HL-60 (cell line): Measurements from ENCODE around the gene METTL25B.

Source experiments
- DNase-seq, 2 experiments: peaks; one replicate each; pipeline ENCODE4 v3.0.0-alpha.2; 2010 to 2020; ENCODE audit warnings: low read depth in 1 of 2, low spot score in 1 of 2
- H3K27ac ChIP-seq: fragments of 250-450 bp; sonication (Bioruptor Pico); replicated peaks from 2 replicates; pipeline ENCODE4 v1.5.1; 2020; ENCODE audit warnings: mild to moderate bottlenecking, moderate library complexity
- H3K27me3 ChIP-seq: fragments of 250-450 bp; sonication (Bioruptor Pico); 2 replicates; pipeline ENCODE4 v1.5.1; 2021; ENCODE audit warnings: mild to moderate bottlenecking, moderate library complexity; ENCODE audit not compliant: insufficient read depth, poor library complexity, severe bottlenecking
- H3K4me3 ChIP-seq: replicated peaks from 2 replicates; pipeline ENCODE4 v1.5.1; 2011; ENCODE audit warnings: mild to moderate bottlenecking, control low read depth, low read length; ENCODE audit not compliant: insufficient read depth
- GABPA ChIP-seq: IDR thresholded peaks from 2 replicates; pipeline ENCODE4 v1.6.1; 2012; ENCODE audit warnings: low read depth
- POLR2AphosphoS5 ChIP-seq: IDR thresholded peaks from 2 replicates; pipeline ENCODE4 v1.6.1; 2012; ENCODE audit warnings: low read depth
- SPI1 ChIP-seq: IDR thresholded peaks from 2 replicates; pipeline ENCODE4 v1.6.1; 2012; ENCODE audit warnings: low read depth, mild to moderate bottlenecking, borderline replicate concordance
- TF ChIP-seq, protein P1 (sequence below): IDR thresholded peaks from 2 replicates; pipeline ENCODE4 v1.6.1; 2012; ENCODE audit warnings: low read depth; ENCODE audit not compliant: insufficient replicate concordance
- TF ChIP-seq, protein P2 (sequence below): IDR thresholded peaks from one replicate; pipeline ENCODE4 v1.5.1; 2011; ENCODE audit warnings: low read length, control low read depth, inconsistent platforms; ENCODE audit not compliant: insufficient read depth

The METTL25B gene

DNA sequence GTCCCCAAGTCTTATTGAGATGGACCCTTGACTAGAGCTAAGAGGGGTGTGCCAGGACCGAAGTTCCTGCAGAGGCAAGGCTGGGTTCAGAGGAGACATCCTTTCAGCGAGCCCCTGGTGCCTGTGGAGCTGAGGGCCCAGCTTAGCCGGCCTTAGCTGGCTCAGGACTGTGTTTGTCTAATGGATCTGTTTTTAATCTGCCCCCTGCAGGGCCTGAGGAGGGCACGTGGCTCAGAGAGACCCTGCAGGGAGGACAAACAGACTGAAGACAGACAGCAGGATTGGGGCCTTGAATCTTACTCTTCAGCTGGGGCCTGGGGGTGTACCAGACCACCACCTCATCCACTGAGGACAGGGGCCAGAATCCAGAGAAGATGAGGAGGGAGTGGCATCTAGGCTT, 24.5 kb upstream of the METTL25B start:
- no peak overlapping the region for H3K4me3 ChIP-seq
- H3K27ac ChIP-seq: no peak overlapping the region
- DNase-seq: no peak
- peaks cover 46% of the 10 kb centered on the region for H3K27me3 ChIP-seq
- TF ChIP-seq, protein P1, sequence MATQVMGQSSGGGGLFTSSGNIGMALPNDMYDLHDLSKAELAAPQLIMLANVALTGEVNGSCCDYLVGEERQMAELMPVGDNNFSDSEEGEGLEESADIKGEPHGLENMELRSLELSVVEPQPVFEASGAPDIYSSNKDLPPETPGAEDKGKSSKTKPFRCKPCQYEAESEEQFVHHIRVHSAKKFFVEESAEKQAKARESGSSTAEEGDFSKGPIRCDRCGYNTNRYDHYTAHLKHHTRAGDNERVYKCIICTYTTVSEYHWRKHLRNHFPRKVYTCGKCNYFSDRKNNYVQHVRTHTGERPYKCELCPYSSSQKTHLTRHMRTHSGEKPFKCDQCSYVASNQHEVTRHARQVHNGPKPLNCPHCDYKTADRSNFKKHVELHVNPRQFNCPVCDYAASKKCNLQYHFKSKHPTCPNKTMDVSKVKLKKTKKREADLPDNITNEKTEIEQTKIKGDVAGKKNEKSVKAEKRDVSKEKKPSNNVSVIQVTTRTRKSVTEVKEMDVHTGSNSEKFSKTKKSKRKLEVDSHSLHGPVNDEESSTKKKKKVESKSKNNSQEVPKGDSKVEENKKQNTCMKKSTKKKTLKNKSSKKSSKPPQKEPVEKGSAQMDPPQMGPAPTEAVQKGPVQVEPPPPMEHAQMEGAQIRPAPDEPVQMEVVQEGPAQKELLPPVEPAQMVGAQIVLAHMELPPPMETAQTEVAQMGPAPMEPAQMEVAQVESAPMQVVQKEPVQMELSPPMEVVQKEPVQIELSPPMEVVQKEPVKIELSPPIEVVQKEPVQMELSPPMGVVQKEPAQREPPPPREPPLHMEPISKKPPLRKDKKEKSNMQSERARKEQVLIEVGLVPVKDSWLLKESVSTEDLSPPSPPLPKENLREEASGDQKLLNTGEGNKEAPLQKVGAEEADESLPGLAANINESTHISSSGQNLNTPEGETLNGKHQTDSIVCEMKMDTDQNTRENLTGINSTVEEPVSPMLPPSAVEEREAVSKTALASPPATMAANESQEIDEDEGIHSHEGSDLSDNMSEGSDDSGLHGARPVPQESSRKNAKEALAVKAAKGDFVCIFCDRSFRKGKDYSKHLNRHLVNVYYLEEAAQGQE: no peak
- TF ChIP-seq, protein P2, sequence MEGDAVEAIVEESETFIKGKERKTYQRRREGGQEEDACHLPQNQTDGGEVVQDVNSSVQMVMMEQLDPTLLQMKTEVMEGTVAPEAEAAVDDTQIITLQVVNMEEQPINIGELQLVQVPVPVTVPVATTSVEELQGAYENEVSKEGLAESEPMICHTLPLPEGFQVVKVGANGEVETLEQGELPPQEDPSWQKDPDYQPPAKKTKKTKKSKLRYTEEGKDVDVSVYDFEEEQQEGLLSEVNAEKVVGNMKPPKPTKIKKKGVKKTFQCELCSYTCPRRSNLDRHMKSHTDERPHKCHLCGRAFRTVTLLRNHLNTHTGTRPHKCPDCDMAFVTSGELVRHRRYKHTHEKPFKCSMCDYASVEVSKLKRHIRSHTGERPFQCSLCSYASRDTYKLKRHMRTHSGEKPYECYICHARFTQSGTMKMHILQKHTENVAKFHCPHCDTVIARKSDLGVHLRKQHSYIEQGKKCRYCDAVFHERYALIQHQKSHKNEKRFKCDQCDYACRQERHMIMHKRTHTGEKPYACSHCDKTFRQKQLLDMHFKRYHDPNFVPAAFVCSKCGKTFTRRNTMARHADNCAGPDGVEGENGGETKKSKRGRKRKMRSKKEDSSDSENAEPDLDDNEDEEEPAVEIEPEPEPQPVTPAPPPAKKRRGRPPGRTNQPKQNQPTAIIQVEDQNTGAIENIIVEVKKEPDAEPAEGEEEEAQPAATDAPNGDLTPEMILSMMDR: no peak

DNA sequence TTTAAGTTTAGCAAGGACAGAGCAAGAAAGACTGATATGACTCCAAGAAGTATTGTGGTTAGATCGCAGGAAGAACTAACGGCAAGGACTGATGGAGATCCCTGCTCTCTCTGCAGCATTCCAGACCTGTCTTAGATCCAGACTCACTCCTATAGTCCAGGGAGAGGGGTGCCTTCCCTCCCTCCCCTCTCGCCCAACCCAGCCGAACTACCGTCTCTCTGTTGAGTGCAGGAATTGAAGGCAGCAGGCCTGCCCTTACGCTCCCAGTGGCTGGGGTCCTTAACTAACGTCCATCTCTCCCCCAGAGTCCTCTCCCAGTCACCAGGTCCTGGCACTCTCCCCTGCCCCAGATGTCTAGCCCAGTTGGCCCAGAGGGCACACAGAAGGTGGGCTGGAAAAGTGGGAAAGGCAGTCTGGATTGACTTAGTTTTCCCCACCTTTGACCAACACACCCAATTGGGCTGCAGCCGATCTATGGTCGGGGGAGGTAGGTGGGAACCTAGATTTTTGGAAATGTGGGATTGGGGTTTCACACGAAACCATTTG, 24.0 kb upstream of the METTL25B start:
- Histone ChIP-seq H3K27ac (no peak overlapping the region), H3K27me3 (peaks cover 46% of the 10 kb centered on the region), H3K4me3 (no peak overlapping the region)
- TF ChIP-seq SPI1 (no peak), GABPA (no peak), POLR2AphosphoS5 (no peak)
- TF ChIP-seq, protein P1: no peak
- TF ChIP-seq, protein P2: no peak
- no peak for DNase-seq

DNA sequence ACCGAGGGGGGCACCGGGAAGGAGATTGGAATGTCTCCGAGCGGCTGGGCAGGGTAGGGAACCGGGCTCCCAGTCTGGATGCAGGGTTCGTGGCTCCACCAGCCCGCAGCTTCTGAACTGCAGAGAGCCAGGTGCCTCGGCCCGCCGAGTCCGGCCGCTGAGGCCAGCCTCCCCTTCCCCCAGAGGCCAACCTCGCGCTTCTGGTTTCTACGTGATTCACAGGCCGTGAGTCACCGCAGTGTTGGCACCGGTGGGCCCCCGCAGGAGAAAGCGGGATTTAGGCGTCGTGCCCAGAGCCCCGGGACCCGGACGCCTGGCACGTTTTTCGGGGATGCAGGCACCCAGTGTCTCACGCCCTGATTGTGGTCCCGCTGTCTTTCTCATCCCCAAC, 23.3 kb upstream of the METTL25B start:
- TF ChIP-seq GABPA: no peak
- no peak for TF ChIP-seq SPI1
- TF ChIP-seq, protein P2: no peak
- no peak for TF ChIP-seq POLR2AphosphoS5
- TF ChIP-seq, protein P1: no peak
- Histone ChIP-seq H3K27ac (no peak overlapping the region), H3K27me3 (peaks cover 46% of the 10 kb centered on the region), H3K4me3 (no peak overlapping the region)
- no peak for DNase-seq
